ENCODE data around the gene GPR22.

Gene GPR22

GRCh38 chr7:107472116-107472515 lies 2.3 kb downstream of the GPR22 start:
- Histone ChIP-seq H3K36me3 (ENCODE audit: control insufficient read depth, insufficient read depth, low read length) (no peaks in the 10 kb centered on the region), H3K27ac (ENCODE audit: insufficient read depth, low read length, poor library complexity, severe bottlenecking) (no peak overlapping the region), H3K27me3 (replicated peaks; ENCODE audit: control insufficient read depth, insufficient read depth, low read length, poor library complexity, severe bottlenecking) (no peaks in the 10 kb centered on the region), H3K4me3 (ENCODE audit: insufficient read depth, low read depth, low read length, poor library complexity, severe bottlenecking) (no peak overlapping the region), H3K9me3 (ENCODE audit: control insufficient read depth, low read length) (no peaks in the 10 kb centered on the region), H3K4me1 (ENCODE audit: control insufficient read depth, insufficient read depth, low read length, poor library complexity, severe bottlenecking) (no peaks in the 10 kb centered on the region)
- no peak for DNase-seq

GRCh38 chr7:107474104-107474521 lies 4.3 kb downstream of the GPR22 start:
- Histone ChIP-seq H3K27ac (ENCODE audit: insufficient read depth, low read length, poor library complexity, severe bottlenecking) (no peak overlapping the region), H3K9me3 (ENCODE audit: control insufficient read depth, low read length) (no peaks in the 10 kb centered on the region), H3K27me3 (replicated peaks; ENCODE audit: control insufficient read depth, insufficient read depth, low read length, poor library complexity, severe bottlenecking) (no peaks in the 10 kb centered on the region), H3K36me3 (ENCODE audit: control insufficient read depth, insufficient read depth, low read length) (no peaks in the 10 kb centered on the region), H3K4me1 (ENCODE audit: control insufficient read depth, insufficient read depth, low read length, poor library complexity, severe bottlenecking) (no peaks in the 10 kb centered on the region), H3K4me3 (ENCODE audit: insufficient read depth, low read depth, low read length, poor library complexity, severe bottlenecking) (no peak overlapping the region)
- DNase-seq, result no peak

GRCh38 chr7:107479303-107479702 lies 9.4 kb downstream of the GPR22 start:
- Histone ChIP-seq H3K36me3 (ENCODE audit: control insufficient read depth, insufficient read depth, low read length) (no peaks in the 10 kb centered on the region), H3K4me1 (ENCODE audit: control insufficient read depth, insufficient read depth, low read length, poor library complexity, severe bottlenecking) (no peaks in the 10 kb centered on the region), H3K4me3 (ENCODE audit: insufficient read depth, low read depth, low read length, poor library complexity, severe bottlenecking) (no peak overlapping the region), H3K27ac (ENCODE audit: insufficient read depth, low read length, poor library complexity, severe bottlenecking) (no peak overlapping the region), H3K9me3 (ENCODE audit: control insufficient read depth, low read length) (no peaks in the 10 kb centered on the region), H3K27me3 (replicated peaks; ENCODE audit: control insufficient read depth, insufficient read depth, low read length, poor library complexity, severe bottlenecking) (no peaks in the 10 kb centered on the region)
- no peak for DNase-seq

DNA sequence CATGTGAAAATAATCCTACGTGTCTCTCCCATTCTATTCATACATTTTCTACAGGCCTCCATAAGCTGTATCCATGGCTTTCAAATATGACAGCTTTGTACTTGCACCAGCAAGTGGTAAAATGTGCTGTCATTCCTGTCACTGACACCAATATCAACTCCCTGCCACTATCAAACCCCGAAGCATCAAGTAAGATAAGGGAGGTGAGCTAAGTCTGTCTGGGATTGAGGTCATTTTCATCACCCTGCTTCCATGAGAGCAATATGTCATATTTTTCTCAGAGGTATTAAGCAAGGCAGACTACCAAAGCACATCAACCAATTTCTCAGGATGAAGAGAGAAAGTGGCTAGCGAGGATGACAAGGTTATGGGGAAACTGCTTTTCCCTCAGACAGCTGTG lies 11.1 kb downstream of the GPR22 start:
- Histone ChIP-seq H3K27me3 (replicated peaks; ENCODE audit: control insufficient read depth, insufficient read depth, low read length, poor library complexity, severe bottlenecking) (no peaks in the 10 kb centered on the region), H3K9me3 (ENCODE audit: control insufficient read depth, low read length) (no peaks in the 10 kb centered on the region), H3K4me3 (ENCODE audit: insufficient read depth, low read depth, low read length, poor library complexity, severe bottlenecking) (no peak overlapping the region), H3K27ac (ENCODE audit: insufficient read depth, low read length, poor library complexity, severe bottlenecking) (no peak overlapping the region), H3K4me1 (ENCODE audit: control insufficient read depth, insufficient read depth, low read length, poor library complexity, severe bottlenecking) (no peaks in the 10 kb centered on the region), H3K36me3 (ENCODE audit: control insufficient read depth, insufficient read depth, low read length) (no peaks in the 10 kb centered on the region)
- DNase-seq, result no peak

GRCh38 chr7:107482571-107482970 lies 12.7 kb downstream of the GPR22 start:
- H3K36me3 ChIP-seq (ENCODE audit: control insufficient read depth, insufficient read depth, low read length), result no peaks in the 10 kb centered on the region
- DNase-seq, result no peak
- H3K27me3 ChIP-seq (replicated peaks; ENCODE audit: control insufficient read depth, insufficient read depth, low read length, poor library complexity, severe bottlenecking), result no peaks in the 10 kb centered on the region
- no peak overlapping the region for H3K4me3 ChIP-seq (ENCODE audit: insufficient read depth, low read depth, low read length, poor library complexity, severe bottlenecking)
- no peaks in the 10 kb centered on the region for H3K9me3 ChIP-seq (ENCODE audit: control insufficient read depth, low read length)
- no peaks in the 10 kb centered on the region for H3K4me1 ChIP-seq (ENCODE audit: control insufficient read depth, insufficient read depth, low read length, poor library complexity, severe bottlenecking)
- H3K27ac ChIP-seq (ENCODE audit: insufficient read depth, low read length, poor library complexity, severe bottlenecking), result no peak overlapping the region

DNA sequence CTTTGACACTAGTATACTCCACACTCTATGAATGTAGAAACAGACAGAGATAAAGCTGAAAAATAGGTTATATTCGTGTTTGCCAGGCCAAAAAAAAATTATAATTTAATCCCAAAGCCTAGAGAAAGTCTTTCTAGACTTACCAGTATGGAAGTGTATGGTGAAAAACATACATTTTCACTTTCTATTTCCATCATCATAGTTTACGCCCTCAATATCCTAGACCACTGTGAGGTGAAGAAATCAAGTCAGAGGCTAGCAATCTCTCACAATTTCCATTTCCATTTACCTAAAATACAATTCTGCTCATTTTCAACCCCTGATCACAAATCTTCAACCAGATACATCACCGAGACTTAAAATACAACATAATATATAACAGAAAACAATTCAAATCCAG lies 16.2 kb downstream of the GPR22 start:
- no peak overlapping the region for H3K27ac ChIP-seq (ENCODE audit: insufficient read depth, low read length, poor library complexity, severe bottlenecking)
- no peak overlapping the region for H3K4me3 ChIP-seq (ENCODE audit: insufficient read depth, low read depth, low read length, poor library complexity, severe bottlenecking)
- DNase-seq, result no peak
- no peaks in the 10 kb centered on the region for H3K9me3 ChIP-seq (ENCODE audit: control insufficient read depth, low read length)
- H3K4me1 ChIP-seq (ENCODE audit: control insufficient read depth, insufficient read depth, low read length, poor library complexity, severe bottlenecking), result no peaks in the 10 kb centered on the region
- no peaks in the 10 kb centered on the region for H3K27me3 ChIP-seq (replicated peaks; ENCODE audit: control insufficient read depth, insufficient read depth, low read length, poor library complexity, severe bottlenecking)
- no peaks in the 10 kb centered on the region for H3K36me3 ChIP-seq (ENCODE audit: control insufficient read depth, insufficient read depth, low read length)

DNA sequence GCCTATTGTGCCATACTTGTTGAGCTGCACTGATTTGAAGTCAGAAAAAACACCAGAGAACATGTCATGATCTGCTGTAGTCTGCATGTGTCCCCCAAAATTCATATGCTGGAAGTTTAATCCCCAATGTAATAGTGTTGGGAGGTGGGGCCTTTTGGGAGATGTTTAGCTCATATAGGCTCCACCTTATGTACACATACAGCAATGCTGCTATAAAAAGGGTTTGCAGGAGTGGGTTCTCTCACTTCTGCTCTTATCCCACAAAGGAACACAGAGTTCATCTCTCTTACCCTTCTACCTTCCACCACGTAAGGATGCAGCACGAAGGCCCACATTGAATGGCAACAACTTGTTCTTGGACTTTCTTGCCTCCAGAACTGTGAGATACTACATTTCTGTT lies 23.0 kb downstream of the GPR22 start:
- Histone ChIP-seq H3K4me1 (ENCODE audit: control insufficient read depth, insufficient read depth, low read length, poor library complexity, severe bottlenecking) (no peaks in the 10 kb centered on the region), H3K4me3 (ENCODE audit: insufficient read depth, low read depth, low read length, poor library complexity, severe bottlenecking) (no peak overlapping the region), H3K27ac (ENCODE audit: insufficient read depth, low read length, poor library complexity, severe bottlenecking) (no peak overlapping the region), H3K27me3 (replicated peaks; ENCODE audit: control insufficient read depth, insufficient read depth, low read length, poor library complexity, severe bottlenecking) (no peaks in the 10 kb centered on the region), H3K9me3 (ENCODE audit: control insufficient read depth, low read length) (no peaks in the 10 kb centered on the region), H3K36me3 (ENCODE audit: control insufficient read depth, insufficient read depth, low read length) (no peaks in the 10 kb centered on the region)
- no peak for DNase-seq

DNA sequence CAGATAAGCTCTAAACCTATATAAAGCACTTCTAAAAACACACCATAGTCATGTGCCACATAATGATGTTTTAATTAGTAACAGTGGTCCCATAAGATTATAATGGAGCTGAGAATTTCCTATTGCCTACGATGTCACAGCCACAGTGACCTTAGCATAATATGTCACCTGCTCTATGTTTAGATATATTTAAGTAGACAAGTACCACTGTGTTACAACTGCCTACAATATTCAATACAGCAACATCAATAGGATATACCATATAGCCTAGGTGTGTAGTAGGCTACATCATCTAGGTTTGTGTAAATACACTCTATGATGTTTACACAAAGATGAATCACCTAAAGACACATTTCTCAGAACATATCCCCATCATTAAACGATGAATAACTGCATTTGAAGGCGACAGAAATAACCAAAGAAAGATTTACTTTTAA lies 24.5 kb downstream of the GPR22 start:
- H3K4me1 ChIP-seq (ENCODE audit: control insufficient read depth, insufficient read depth, low read length, poor library complexity, severe bottlenecking), result no peaks in the 10 kb centered on the region
- no peak overlapping the region for H3K4me3 ChIP-seq (ENCODE audit: insufficient read depth, low read depth, low read length, poor library complexity, severe bottlenecking)
- H3K27me3 ChIP-seq (replicated peaks; ENCODE audit: control insufficient read depth, insufficient read depth, low read length, poor library complexity, severe bottlenecking), result no peaks in the 10 kb centered on the region
- no peaks in the 10 kb centered on the region for H3K9me3 ChIP-seq (ENCODE audit: control insufficient read depth, low read length)
- no peaks in the 10 kb centered on the region for H3K36me3 ChIP-seq (ENCODE audit: control insufficient read depth, insufficient read depth, low read length)
- no peak for DNase-seq
- no peak overlapping the region for H3K27ac ChIP-seq (ENCODE audit: insufficient read depth, low read length, poor library complexity, severe bottlenecking)

- no peaks in the 10 kb centered on the region for H3K36me3 ChIP-seq (ENCODE audit: control insufficient read depth, insufficient read depth, low read length)
- no peak overlapping the region for H3K27ac ChIP-seq (ENCODE audit: insufficient read depth, low read length, poor library complexity, severe bottlenecking)
- no peak overlapping the region for H3K4me3 ChIP-seq (ENCODE audit: insufficient read depth, low read depth, low read length, poor library complexity, severe bottlenecking)
- H3K4me1 ChIP-seq (ENCODE audit: control insufficient read depth, insufficient read depth, low read length, poor library complexity, severe bottlenecking), result no peaks in the 10 kb centered on the region
- DNase-seq, result no peak
- no peaks in the 10 kb centered on the region for H3K27me3 ChIP-seq (replicated peaks; ENCODE audit: control insufficient read depth, insufficient read depth, low read length, poor library complexity, severe bottlenecking)
- H3K9me3 ChIP-seq (ENCODE audit: control insufficient read depth, low read length), result no peaks in the 10 kb centered on the region
These were observed 25.0 kb downstream of the GPR22 start for GRCh38 chr7:107494884-107495283.

GRCh38 chr7:107495516-107495915 lies 25.7 kb downstream of the GPR22 start:
- Histone ChIP-seq H3K4me1 (ENCODE audit: control insufficient read depth, insufficient read depth, low read length, poor library complexity, severe bottlenecking) (no peaks in the 10 kb centered on the region), H3K4me3 (ENCODE audit: insufficient read depth, low read depth, low read length, poor library complexity, severe bottlenecking) (no peak overlapping the region), H3K27me3 (replicated peaks; ENCODE audit: control insufficient read depth, insufficient read depth, low read length, poor library complexity, severe bottlenecking) (no peaks in the 10 kb centered on the region), H3K27ac (ENCODE audit: insufficient read depth, low read length, poor library complexity, severe bottlenecking) (no peak overlapping the region), H3K36me3 (ENCODE audit: control insufficient read depth, insufficient read depth, low read length) (no peaks in the 10 kb centered on the region), H3K9me3 (ENCODE audit: control insufficient read depth, low read length) (no peaks in the 10 kb centered on the region)
- no peak for DNase-seq

GRCh38 chr7:107499731-107500130 lies 29.9 kb downstream of the GPR22 start:
- DNase-seq, result no peak
- H3K4me3 ChIP-seq (ENCODE audit: insufficient read depth, low read depth, low read length, poor library complexity, severe bottlenecking), result no peak overlapping the region
- no peaks in the 10 kb centered on the region for H3K4me1 ChIP-seq (ENCODE audit: control insufficient read depth, insufficient read depth, low read length, poor library complexity, severe bottlenecking)
- H3K27me3 ChIP-seq (replicated peaks; ENCODE audit: control insufficient read depth, insufficient read depth, low read length, poor library complexity, severe bottlenecking), result no peaks in the 10 kb centered on the region
- H3K9me3 ChIP-seq (ENCODE audit: control insufficient read depth, low read length), result no peaks in the 10 kb centered on the region
- no peaks in the 10 kb centered on the region for H3K36me3 ChIP-seq (ENCODE audit: control insufficient read depth, insufficient read depth, low read length)
- H3K27ac ChIP-seq (ENCODE audit: insufficient read depth, low read length, poor library complexity, severe bottlenecking), result no peak overlapping the region

Data from effector memory CD4-positive, alpha-beta T cell (primary cell).